ENCODE measurements around the gene MBNL2.

DNA sequence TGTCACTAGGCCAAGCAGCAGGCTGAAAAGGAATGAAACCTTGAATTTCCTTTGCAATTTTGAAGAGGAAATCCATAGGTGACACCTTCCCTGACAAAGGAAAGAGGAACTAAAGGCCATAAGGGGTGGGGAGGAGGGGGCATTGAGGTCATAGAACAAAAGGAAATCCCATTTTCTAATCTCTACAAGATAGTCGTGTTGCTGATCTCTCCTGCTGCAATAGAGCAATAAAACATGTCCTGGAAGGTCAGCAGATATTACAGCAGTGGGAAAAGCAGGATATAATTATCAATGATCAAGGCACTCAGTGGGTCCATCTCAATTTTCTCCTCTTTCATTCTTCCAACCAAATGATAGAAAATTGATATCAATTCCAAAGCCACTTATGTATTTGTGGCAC lies 191.6 kb downstream of the MBNL2 start:
- TF ChIP-seq, protein P1, sequence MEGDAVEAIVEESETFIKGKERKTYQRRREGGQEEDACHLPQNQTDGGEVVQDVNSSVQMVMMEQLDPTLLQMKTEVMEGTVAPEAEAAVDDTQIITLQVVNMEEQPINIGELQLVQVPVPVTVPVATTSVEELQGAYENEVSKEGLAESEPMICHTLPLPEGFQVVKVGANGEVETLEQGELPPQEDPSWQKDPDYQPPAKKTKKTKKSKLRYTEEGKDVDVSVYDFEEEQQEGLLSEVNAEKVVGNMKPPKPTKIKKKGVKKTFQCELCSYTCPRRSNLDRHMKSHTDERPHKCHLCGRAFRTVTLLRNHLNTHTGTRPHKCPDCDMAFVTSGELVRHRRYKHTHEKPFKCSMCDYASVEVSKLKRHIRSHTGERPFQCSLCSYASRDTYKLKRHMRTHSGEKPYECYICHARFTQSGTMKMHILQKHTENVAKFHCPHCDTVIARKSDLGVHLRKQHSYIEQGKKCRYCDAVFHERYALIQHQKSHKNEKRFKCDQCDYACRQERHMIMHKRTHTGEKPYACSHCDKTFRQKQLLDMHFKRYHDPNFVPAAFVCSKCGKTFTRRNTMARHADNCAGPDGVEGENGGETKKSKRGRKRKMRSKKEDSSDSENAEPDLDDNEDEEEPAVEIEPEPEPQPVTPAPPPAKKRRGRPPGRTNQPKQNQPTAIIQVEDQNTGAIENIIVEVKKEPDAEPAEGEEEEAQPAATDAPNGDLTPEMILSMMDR (conservative IDR thresholded peaks at IDR 0.05; ENCODE audit: low read depth, low read length), result no peak
- no peak for TF ChIP-seq EZH2phosphoT487 (IDR thresholded peaks at IDR 0.05; ENCODE audit: borderline replicate concordance, low read length)

Measured in PC-3 (cell line).